B cell (primary cell): ENCODE data around the gene BCL6B. TPM values are rescaled to one million over a fixed set of nuclear protein-coding genes. Genes with fewer than 3 reads are reported as not detected.
"Not testable (repeated sequence)": the region's sequence is repeated elsewhere in the genome, so short reads cannot be mapped to it uniquely, and the experiment has no call there.

Experiments
- ATAC-seq: fragments of 200-7000 bp; cut with Tn5 transposase; one replicate; pipeline ENCODE4 v1.10.0; 2021; ENCODE audit warnings: low read depth, mild to moderate bottlenecking, moderate number of reproducible peaks, moderate library complexity
- CTCF ChIA-PET: fragments of 350-600 bp; sonication (Branson Sonifier 250); formaldehyde crosslinking; loops from one replicate; lab custom pipeline; 2021; ENCODE audit warnings: antibody characterized with exemption, inconsistent platforms; lab: Charles Lee
- POLR2A ChIA-PET: fragments of 350-600 bp; sonication (Branson Sonifier 250); formaldehyde crosslinking; loops from one replicate; lab custom pipeline; 2021; ENCODE audit warnings: antibody characterized with exemption; lab: Charles Lee
- DNase-seq: peaks from one replicate; pipeline ENCODE4 v3.0.0; 2013
- H2AFZ ChIP-seq: 2 replicates; pipeline ENCODE4 v1.6.1; 2012; ENCODE audit warnings: mild to moderate bottlenecking, low read depth, low read length; ENCODE audit not compliant: insufficient read depth, poor library complexity, severe bottlenecking
- H3K27ac ChIP-seq, 2 donors: 1 replicate in 1 of 2; 2 replicates in 1 of 2; pipeline ENCODE4 v1.5.1; 2012 to 2013; ENCODE audit warnings: low read length in 2 of 2, mild to moderate bottlenecking in 2 of 2, moderate library complexity in 1 of 2
- H3K27me3 ChIP-seq, 4 experiments: fragments of 200-600 bp in 1 of 4; sonication (generic) in 1 of 4; replicated peaks in 1 of 4; 1 replicate in 2 of 4; 2 replicates in 2 of 4; pipeline versions ENCODE4 v1.6.1 to v1.7.0; 2013 to 2016; ENCODE audit warnings: low read length in 3 of 4, mild to moderate bottlenecking in 2 of 4, mixed read lengths in 1 of 4, moderate library complexity in 1 of 4; ENCODE audit not compliant: insufficient read depth in 4 of 4, control insufficient read depth in 3 of 4; ENCODE audit errors: control extremely low read depth in 1 of 4
- H3K36me3 ChIP-seq, 2 experiments: replicated peaks in 1 of 2; 1 replicate in 1 of 2; 2 replicates in 1 of 2; pipeline versions ENCODE4 v1.6.1 to v1.7.1; 2013; ENCODE audit warnings: low read length in 1 of 2; ENCODE audit not compliant: insufficient read depth in 2 of 2, control insufficient read depth in 1 of 2; ENCODE audit errors: control extremely low read depth in 1 of 2, extremely low read depth in 1 of 2
- H3K4me1 ChIP-seq, 2 donors: fragments of 200-600 bp in 1 of 2; sonication (generic) in 1 of 2; 1 replicate in 1 of 2; 2 replicates in 1 of 2; pipeline versions ENCODE4 v1.5.1 to v1.6.1; 2013 to 2017; ENCODE audit warnings: low read length in 2 of 2; ENCODE audit not compliant: control insufficient read depth in 2 of 2, insufficient read depth in 2 of 2
- H3K4me2 ChIP-seq: replicated peaks from 2 replicates; pipeline ENCODE3; 2012; ENCODE audit warnings: mild to moderate bottlenecking, low read depth, low read length; ENCODE audit not compliant: poor library complexity, severe bottlenecking
- H3K4me3 ChIP-seq, 5 experiments: fragments of 200-600 bp in 1 of 5; sonication (generic) in 1 of 5; 1 replicate in 3 of 5; 2 replicates in 2 of 5; pipeline versions ENCODE4 v1.5.1 to v1.7.0; 2011 to 2016; ENCODE audit warnings: low read length in 4 of 5, mild to moderate bottlenecking in 4 of 5, low read depth in 2 of 5, control low read depth in 1 of 5, moderate library complexity in 1 of 5; ENCODE audit not compliant: insufficient read depth in 1 of 5; ENCODE audit errors: control extremely low read depth in 1 of 5, extremely low read depth in 1 of 5
- H3K79me2 ChIP-seq: fragments of 200-600 bp; sonication (generic); one replicate; pipeline ENCODE4 v1.6.0; 2016; ENCODE audit warnings: low read length; ENCODE audit not compliant: control insufficient read depth, insufficient read depth
- H3K9ac ChIP-seq: fragments of 200-600 bp; sonication (generic); 2 replicates; pipeline ENCODE4 v1.6.1; 2017; ENCODE audit warnings: mild to moderate bottlenecking, low read length, moderate library complexity
- H3K9me3 ChIP-seq, 3 donors: one replicate each; pipeline versions ENCODE4 v1.6.1 to v1.7.1; 2013; ENCODE audit warnings: low read length in 2 of 3; ENCODE audit not compliant: control insufficient read depth in 2 of 3, insufficient read depth in 1 of 3; ENCODE audit errors: control extremely low read depth in 1 of 3
- H4K20me1 ChIP-seq: 2 replicates; pipeline ENCODE4 v1.6.0; 2012; ENCODE audit warnings: mild to moderate bottlenecking, low read length; ENCODE audit not compliant: insufficient read depth, control insufficient read depth, poor library complexity, severe bottlenecking
- H3K27ac Mint-ChIP-seq: one replicate; pipeline ENCODE4 v1.8.0; 2021; ENCODE audit warnings: mixed read lengths
- H3K27me3 Mint-ChIP-seq: one replicate; pipeline ENCODE4 v1.8.0; 2021; ENCODE audit warnings: mixed read lengths
- H3K4me1 Mint-ChIP-seq: one replicate; pipeline ENCODE4 v1.8.0; 2021; ENCODE audit warnings: mixed read lengths
- H3K4me3 Mint-ChIP-seq: one replicate; pipeline ENCODE4 v1.8.0; 2021; ENCODE audit warnings: mixed read lengths
- H3K9me3 Mint-ChIP-seq: one replicate; pipeline ENCODE4 v1.8.0; 2022; ENCODE audit warnings: mixed read lengths; ENCODE audit not compliant: insufficient read depth
- CTCF ChIP-seq: fragments of 200-600 bp; IDR thresholded peaks from one replicate; pipeline ENCODE4 v1.8.0; 2022; ENCODE audit warnings: antibody characterized with exemption, mild to moderate bottlenecking
- EZH2 ChIP-seq: IDR thresholded peaks from 2 replicates; pipeline ENCODE4 v1.6.1; 2012; ENCODE audit warnings: borderline replicate concordance, low read depth, mild to moderate bottlenecking, moderate library complexity, low read length; ENCODE audit not compliant: insufficient read depth, poor library complexity, severe bottlenecking
- WGBS: methylation state at CpG from one replicate; pipeline ENCODE4 v1.1.5; 2013; ENCODE audit warnings: missing lambda C conversion rate; ENCODE audit not compliant: insufficient coverage; 5-methylcytosine and 5-hydroxymethylcytosine counted together
- intact Hi-C: fragments of 100-400 bp; cut with micrococcal nuclease; formaldehyde crosslinking; loops from one replicate; pipeline ENCODE4 v1.10.0; 2022
- polyA minus RNA-seq: library from RNA; depleted of rRNA, polyadenylated mRNA; stranded (reverse); fragments of >200 nt; gene quantifications from 2 replicates; pipeline ENCODE4 v1.2.3, GENCODE V29; 2012
- polyA plus RNA-seq: library from polyadenylated mRNA; depleted of rRNA; stranded (reverse); fragments of >200 nt; gene quantifications from 2 replicates; pipeline ENCODE4 v1.2.3, GENCODE V29; 2012
- total RNA-seq, 2 donors: library from RNA; stranded (reverse); fragments of 120-200 nt in 1 of 2; gene quantifications; 1 replicate in 1 of 2; 2 replicates in 1 of 2; pipeline versions ENCODE4 v1.2.3 to v1.2.4, GENCODE V29; 2013 to 2022

The BCL6B gene
- total RNA-seq, result 0.25 and 0.75 TPM in 2 replicates
- 0.75 TPM for total RNA-seq (2013)
- 0.12 and 0.34 TPM in 2 replicates for polyA plus RNA-seq
- 0.93 and 1.9 TPM in 2 replicates for polyA minus RNA-seq

- H3K9me3 Mint-ChIP-seq, result no peaks in the 10 kb centered on the region
- ChIA-PET CTCF (interaction anchor here (0.8 to 7.2 kb wide), 13 partner anchors 11 to 180 kb away, joined by 3 to 84 read pairs (median 14); partner anchors contain the start of genes RNASEK, SLC16A11 and SLC16A13), POLR2A (interaction anchor here (0.5 to 3.0 kb wide), 12 partner anchors 8 to 664 kb away, joined by 3 to 26 read pairs (median 6); partner anchors contain the start of genes RNASEK, SLC16A11, SLC16A13 and TP53)
- peak within 1 kb of the TSS; percentile 80 for H2AFZ ChIP-seq
- H3K27me3 ChIP-seq, result no peaks in the 10 kb centered on the region
- no peaks in the 10 kb centered on the region for H3K79me2 ChIP-seq
- no peaks in the 10 kb centered on the region for H3K36me3 ChIP-seq
- H3K9ac ChIP-seq, result peak within 1 kb of the TSS; percentile 62
- H3K27ac ChIP-seq, result peak within 1 kb of the TSS; percentile 73 to 80
- intact Hi-C loops, result loop anchor here (1.0 kb wide), 4 partner anchors 9 to 110 kb away; a partner anchor contains a TSS
- peaks cover 0 to 17% (median 0%) of the 10 kb centered on the region in 3 donors for H3K9me3 ChIP-seq
- DNase-seq (no peak), ATAC-seq (no peak)
- 21% methylated on average over 35 of the region's 47 CpGs for WGBS
- TF ChIP-seq EZH2 (no peak), CTCF (no peak)
- peak within 1 kb of the TSS; percentile 92 for H3K27ac Mint-ChIP-seq
- H3K27me3 Mint-ChIP-seq, result no peaks in the 10 kb centered on the region
- H3K4me3 ChIP-seq, result peak within 1 kb of the TSS; percentile 28 to 71 (median 59)
- H3K4me3 Mint-ChIP-seq, result peak within 1 kb of the TSS; percentile 82
- H3K4me1 ChIP-seq, result peaks cover 21 to 27% of the 10 kb centered on the region in 2 donors
- H3K4me1 Mint-ChIP-seq, result peaks cover 28% of the 10 kb centered on the region
- H4K20me1 ChIP-seq, result no peaks in the 10 kb centered on the region
- peak within 1 kb of the TSS; percentile 83 for H3K4me2 ChIP-seq
Observed at GRCh38 chr17:7022781-7023571, at the start of gene BCL6B. BCL6B (plus strand) TSS chr17:7023050; CDS start chr17:7023672, 622 bp downstream.

GRCh38 chr17:6979440-6979839, 43.4 kb upstream of the BCL6B start:
- DNase-seq, H3K4me3 ChIP-seq, POLR2A ChIA-PET, CTCF ChIA-PET, H2AFZ ChIP-seq, H3K9ac ChIP-seq, H3K27me3 Mint-ChIP-seq, H3K4me1 ChIP-seq, ATAC-seq, H3K4me1 Mint-ChIP-seq, H3K27ac Mint-ChIP-seq, H3K27me3 ChIP-seq, H3K27ac ChIP-seq, intact Hi-C loops, H3K4me3 Mint-ChIP-seq, H3K9me3 Mint-ChIP-seq, H3K36me3 ChIP-seq, H4K20me1 ChIP-seq, H3K4me2 ChIP-seq, H3K79me2 ChIP-seq: not testable (repeated sequence)
- H3K9me3 ChIP-seq, result peaks cover 0 to 10% (median 3%) of the 10 kb centered on the region in 3 donors
- 100% methylated on average over 2 of the region's 5 CpGs for WGBS
